SK-N-SH treated with all-trans-retinoic acid at 6 μM for 48 hours (cell line): ENCODE data around the gene TMEM114.

Source experiments
- ARNTL ChIP-seq: fragments of 450-650 bp; formaldehyde crosslinking; IDR thresholded peaks from 2 replicates; pipeline ENCODE4 v1.5.0; 2020; ENCODE audit warnings: low read depth, mild to moderate bottlenecking, moderate library complexity, borderline replicate concordance
- ESRRG ChIP-seq: fragments of 250-450 bp; sonication (Bioruptor Pico); IDR thresholded peaks from 2 replicates; pipeline ENCODE4 v1.6.1; 2021; ENCODE audit warnings: mild to moderate bottlenecking
- OSR1 ChIP-seq: fragments of 250-450 bp; sonication (Bioruptor Pico); IDR thresholded peaks from 2 replicates; pipeline ENCODE4 v1.8.0; 2022; ENCODE audit warnings: moderate library complexity, mild to moderate bottlenecking, inconsistent platforms
- RARB ChIP-seq: fragments of 250-450 bp; sonication (Bioruptor Pico); IDR thresholded peaks from 2 replicates; pipeline ENCODE4 v1.8.0; 2021; ENCODE audit warnings: mild to moderate bottlenecking, moderate library complexity
- TSHZ2 ChIP-seq: fragments of 250-450 bp; sonication (Bioruptor Pico); IDR thresholded peaks from 2 replicates; pipeline ENCODE4 v1.5.0; 2020; ENCODE audit warnings: mild to moderate bottlenecking, moderate library complexity
- ZC3H10 ChIP-seq: fragments of 250-450 bp; sonication (Bioruptor Pico); IDR thresholded peaks from 2 replicates; pipeline ENCODE4 v1.5.1; 2021; ENCODE audit warnings: mild to moderate bottlenecking, moderate library complexity
- ZNF565 ChIP-seq: fragments of 450-650 bp; formaldehyde crosslinking; conservative IDR thresholded peaks from 2 replicates; pipeline ENCODE4 v1.5.0; 2020; ENCODE audit warnings: low read depth, mild to moderate bottlenecking, moderate library complexity

DNA sequence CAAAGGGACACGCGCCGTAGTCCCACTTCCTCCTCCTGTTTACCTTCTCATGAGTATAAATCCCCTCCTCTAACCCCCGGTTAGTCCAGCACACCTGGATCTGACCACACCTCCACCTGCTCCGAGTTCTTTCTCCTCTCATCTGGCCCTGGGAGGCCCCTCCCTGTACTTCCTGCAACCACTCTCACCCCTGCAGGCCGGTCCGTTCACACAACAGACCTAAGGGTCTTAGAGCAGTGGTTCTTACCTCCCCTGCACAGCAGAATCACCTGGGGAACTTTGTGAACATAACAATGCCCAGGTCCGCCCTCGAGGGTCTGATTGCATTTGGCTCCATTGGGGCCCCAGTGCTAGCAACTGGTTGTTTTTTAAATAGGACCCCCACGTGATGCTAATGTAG, 24.8 kb downstream of the TMEM114 start:
- TF ChIP-seq ZC3H10 (CRISPR knock-in tag) (no peak), RARB (CRISPR knock-in tag) (no peak), ZNF565 (CRISPR knock-in tag) (no peak), ESRRG (CRISPR knock-in tag) (no peak), ARNTL (CRISPR knock-in tag) (no peak), OSR1 (no peak), TSHZ2 (no peak)
